Measurements from ENCODE around the gene EPB41L2.
"Not testable (repeated sequence)": the region's sequence is repeated elsewhere in the genome, so short reads cannot be mapped to it uniquely, and the experiment has no call there.

EPB41L2 gene

GRCh38 chr6:130971504-130971903, 91.5 kb downstream of the EPB41L2 start:
- DNase-seq: no peak

DNA sequence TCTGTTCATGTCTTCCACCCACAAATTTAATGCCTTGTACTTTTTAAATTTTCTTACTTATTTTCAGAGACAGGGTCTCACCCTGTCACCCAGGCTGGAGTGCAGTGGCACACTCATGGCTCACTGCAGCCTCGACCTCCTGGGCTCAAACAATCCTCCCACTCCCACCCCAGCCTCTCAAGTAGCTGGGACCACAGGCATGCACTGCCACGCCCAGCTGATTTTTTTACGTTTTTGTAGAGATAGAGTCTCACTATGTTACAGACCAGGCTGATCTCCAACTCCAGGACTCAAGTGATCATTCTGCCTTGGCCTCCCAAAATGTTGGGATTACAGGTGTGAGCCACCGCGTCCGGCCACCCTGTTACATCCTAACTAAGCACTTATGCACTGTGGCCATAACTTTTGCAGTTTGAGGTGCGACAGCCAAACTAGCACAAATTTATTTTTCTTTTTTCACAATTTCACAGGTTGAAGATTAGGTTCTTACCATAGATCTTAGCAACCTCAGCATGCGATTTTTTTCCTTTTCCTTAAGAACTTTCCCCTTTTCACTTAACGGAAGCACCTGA, 92.1 kb downstream of the EPB41L2 start:
- no peak for DNase-seq

GRCh38 chr6:130969791-130970491, 93.1 kb downstream of the EPB41L2 start:
- no peak for DNase-seq

- DNase-seq: no peak
Observed at GRCh38 chr6:130969166-130969565, 93.9 kb downstream of the EPB41L2 start.

DNA sequence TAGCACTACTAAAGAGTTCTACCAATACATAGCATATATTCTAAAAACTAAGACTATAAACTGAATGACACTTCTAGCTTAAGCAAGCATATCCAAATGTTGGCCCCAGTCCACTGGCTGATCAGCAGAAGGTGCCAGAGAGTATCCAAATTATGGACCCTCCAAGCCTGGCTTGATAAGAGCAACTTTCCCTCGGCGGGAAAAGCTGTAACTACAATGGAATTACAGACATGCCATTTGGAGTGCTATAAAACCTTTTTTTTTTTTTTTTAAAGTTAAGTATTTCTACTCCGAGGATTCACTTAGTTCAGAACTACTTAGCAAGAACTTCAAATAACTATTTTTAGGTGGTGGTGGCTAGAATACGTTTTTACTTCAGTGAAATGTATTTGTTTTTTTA, 94.6 kb downstream of the EPB41L2 start:
- no peak for DNase-seq

- no peak for DNase-seq
Observed at GRCh38 chr6:130967502-130968445, 95.3 kb downstream of the EPB41L2 start.

DNA sequence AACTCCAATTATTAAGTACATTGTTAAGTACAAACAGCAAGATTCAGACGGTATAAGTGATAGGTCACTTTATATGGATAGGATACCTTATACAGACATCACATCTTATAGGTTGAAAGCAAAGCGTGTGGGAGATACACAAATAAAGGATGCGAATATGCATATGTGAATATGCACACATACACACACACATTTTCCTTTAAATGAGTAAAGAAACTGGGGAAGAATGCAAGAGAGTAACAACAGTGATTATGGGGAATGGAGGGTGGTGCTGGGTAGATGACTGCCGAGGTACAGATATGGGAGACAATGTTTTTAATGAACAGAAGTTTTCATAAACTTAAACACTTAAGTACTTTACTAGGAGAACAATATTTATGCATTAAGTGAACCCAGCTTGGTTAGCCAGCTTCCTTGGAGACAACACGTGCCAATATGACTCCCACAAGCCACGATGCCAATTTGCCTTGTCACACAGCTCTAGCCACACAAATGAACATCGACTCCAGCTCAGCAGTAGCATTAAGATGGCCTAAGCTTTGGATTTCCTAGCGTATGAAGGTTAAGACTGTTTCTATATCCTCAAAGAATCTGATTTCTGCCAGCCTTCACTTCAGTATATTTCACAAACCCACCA, 96.6 kb downstream of the EPB41L2 start:
- no peak for DNase-seq

DNA sequence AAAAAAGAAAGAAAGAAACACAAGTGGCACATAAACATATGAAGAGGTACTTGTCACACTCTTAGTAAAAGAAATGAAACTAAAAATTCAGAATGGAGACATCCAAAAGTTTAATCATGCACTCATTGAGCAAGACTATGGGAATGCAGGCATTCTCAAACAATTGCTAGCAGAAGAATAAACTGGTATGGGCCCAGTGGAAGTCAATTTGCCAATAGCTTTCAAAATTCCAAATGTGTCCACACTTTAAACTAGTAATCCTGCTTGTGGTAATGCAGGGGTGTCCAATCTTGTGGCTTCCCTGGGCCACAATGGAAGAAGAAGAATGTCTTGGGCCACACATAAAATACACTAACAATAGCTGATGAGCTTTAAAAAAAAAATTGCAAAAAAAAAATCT, 97.4 kb downstream of the EPB41L2 start:
- no peak for DNase-seq

GRCh38 chr6:130964808-130965604, 98.0 kb downstream of the EPB41L2 start:
- no peak for DNase-seq

DNA sequence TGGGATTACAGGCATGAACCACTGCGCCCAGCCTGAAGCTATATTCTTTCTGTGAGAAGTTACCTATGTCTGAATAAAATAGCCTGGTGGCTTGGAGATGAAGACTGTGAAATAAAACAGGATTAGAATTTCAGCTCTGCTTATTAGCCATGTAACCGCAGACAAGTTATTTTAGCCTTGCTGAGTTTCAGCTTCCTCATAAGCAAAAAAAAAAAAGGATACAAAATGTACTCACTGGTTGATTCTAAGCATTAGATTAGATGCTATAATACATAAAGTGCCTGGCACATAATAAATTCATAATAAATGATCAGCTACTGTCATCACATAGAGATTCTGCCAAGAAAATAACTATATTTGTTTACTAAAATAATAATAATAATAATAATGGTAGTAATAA, 98.8 kb downstream of the EPB41L2 start:
- DNase-seq: no peak

- DNase-seq: no peak
Observed at GRCh38 chr6:130962966-130963365, 100.1 kb downstream of the EPB41L2 start.

DNA sequence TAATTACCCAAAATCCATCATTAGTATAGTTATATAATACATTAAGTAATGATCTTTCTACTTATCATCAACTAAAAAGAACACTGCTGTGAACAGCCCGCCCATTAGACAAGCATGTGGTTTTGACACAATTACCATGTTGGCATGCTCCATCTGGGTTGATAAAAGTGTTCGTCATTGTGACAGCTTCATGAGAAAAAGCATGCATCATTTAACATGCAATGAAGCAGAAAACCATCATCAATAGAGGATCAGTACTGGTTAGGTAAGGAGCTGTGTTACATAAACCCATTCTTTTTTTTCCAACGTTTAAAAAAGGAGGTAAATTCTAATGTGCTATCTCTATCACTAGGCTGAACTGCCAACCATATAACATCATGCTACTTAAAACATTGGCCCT, 101.9 kb downstream of the EPB41L2 start:
- DNase-seq: no peak

DNA sequence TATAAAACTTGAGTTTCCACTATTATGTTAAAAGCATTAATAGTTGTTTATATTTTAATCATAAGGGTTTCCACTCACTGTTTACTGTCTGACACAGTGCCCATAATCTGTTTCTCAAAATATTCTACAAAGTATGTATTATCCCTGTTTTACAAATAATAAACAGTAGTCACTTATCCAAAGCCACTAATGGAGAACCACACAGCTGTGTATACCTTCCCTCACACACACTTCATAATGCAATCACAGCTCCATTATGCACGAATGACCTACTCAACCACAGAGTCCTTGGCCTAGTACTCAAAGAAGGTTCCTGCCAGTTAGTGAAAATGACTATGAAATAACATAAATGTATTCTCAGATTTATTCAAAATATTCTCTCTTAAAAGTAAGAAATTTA, 103.1 kb downstream of the EPB41L2 start:
- no peak for DNase-seq

DNA sequence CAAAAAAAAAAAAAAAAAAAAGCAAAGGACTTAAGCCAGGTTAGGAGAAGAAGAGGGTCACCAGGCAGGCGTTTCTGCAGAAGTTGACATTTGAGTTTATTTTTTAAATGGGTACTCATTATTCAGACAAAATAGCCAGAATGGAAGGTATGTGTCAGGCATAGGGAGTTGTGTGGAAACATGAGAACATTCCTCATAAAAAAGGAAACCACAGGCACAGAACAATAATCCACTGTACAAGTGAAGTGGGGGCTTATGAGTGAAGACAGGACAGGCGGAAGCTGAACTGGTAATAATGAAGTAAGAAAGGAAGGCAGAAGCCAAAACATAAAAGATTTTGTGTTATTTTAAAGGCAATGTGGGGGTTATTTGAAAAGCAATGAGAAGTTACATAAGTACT, 104.6 kb downstream of the EPB41L2 start:
- no peak for DNase-seq

- no peak for DNase-seq
Observed at GRCh38 chr6:130955755-130956154, 107.3 kb downstream of the EPB41L2 start.

GRCh38 chr6:130949553-130949952, 113.5 kb downstream of the EPB41L2 start:
- DNase-seq: no peak

DNA sequence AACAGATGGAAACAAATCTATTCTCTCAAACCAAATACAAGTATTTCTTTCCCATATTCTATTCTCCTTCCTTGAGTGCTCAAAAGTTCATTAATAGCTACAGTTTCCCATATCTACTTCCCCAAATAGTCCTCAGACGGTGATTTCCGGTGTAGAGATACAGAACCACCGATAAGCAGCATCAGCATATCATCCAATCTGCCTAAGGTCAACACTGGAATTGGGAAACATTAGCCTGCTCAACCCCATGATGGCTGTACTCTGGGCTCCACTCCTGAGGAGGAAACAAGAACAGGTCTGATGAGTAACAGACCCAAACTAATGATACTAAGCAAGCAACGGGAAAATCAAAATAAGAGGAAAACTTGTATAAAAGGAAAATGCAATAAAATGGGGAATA, 115.6 kb downstream of the EPB41L2 start:
- DNase-seq: no peak

- DNase-seq: no peak
Observed at GRCh38 chr6:130946076-130946475, 117.0 kb downstream of the EPB41L2 start.

DNA sequence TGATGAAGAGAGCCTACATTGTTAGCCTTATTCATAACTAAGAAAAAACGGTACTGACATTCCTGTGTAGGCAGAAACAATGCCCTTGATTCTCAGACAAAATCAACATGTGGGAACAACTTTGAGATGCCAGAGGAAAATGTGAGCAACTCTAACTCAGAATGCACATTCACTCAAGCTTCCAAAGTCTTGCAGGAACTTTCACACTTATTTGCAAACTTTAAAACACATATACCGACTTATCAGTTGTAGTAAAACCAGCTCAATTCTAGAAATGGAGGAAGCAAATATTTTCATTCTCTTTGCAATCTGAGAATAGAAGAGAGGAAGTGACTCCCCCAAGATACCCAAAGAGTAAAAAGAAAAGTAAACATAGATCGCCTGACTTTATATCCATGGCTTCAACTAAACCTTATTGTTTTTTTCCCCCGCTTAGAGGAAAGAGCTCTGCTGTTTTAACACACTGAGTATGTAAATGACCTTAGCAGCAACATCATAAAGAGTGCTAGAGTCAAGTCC, 117.6 kb downstream of the EPB41L2 start:
- no peak for DNase-seq

GRCh38 chr6:130944486-130944885, 118.6 kb downstream of the EPB41L2 start:
- DNase-seq: no peak

- no peak for DNase-seq
Observed at GRCh38 chr6:130943738-130944137, 119.3 kb downstream of the EPB41L2 start.

DNA sequence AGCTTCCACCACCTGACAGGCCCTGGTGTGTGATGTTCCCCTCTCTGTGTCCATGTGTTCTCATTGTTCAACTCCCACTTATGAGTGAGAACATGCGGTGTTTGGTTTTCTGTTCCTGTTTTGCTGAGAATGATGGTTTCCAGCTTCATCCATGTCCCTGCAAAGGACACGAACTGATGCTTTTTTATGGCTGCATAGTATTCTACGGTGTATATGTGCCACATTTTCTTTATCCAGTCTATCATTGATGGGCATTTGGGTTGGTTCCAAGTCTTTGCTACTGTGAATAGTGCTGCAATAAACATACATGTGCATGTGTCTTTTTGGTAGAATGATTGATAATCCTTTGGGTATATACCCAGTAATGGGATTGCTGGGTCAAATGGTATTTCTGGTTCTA, 120.3 kb downstream of the EPB41L2 start:
- not testable (repeated sequence) for DNase-seq
